GM19372 (cell line): Measurements from ENCODE around the gene MX2.
"Not testable (repeated sequence)": the region's sequence is repeated elsewhere in the genome, so short reads cannot be mapped to it uniquely, and the experiment has no call there.

Source experiments
- ATAC-seq: cut with Tn5 transposase; IDR thresholded peaks from one replicate; pipeline ENCODE4 v1.9.1; 2021; ENCODE audit warnings: mild to moderate bottlenecking, low read depth, moderate library complexity; ENCODE audit not compliant: unreplicated experiment

MX2 gene

GRCh38 chr21:41361786-41362604 is at the start of gene MX2:
Gene MX2, plus strand, starts transcription at chr21:41362027. Its CDS starts 14,880 bp downstream, at chr21:41376907.
- peak; percentile 50 for ATAC-seq

- ATAC-seq = not testable (repeated sequence)
Observed at GRCh38 chr21:41313285-41314164, 48.3 kb upstream of the MX2 start.

- ATAC-seq = no peak
Observed at GRCh38 chr21:41315726-41316125, 46.1 kb upstream of the MX2 start.

- no peak for ATAC-seq
Observed at GRCh38 chr21:41316200-41317062, 45.4 kb upstream of the MX2 start, which contains the start of gene FAM3B. Gene FAM3B, plus strand, starts transcription at chr21:41316801. Its CDS starts 79 bp downstream, at chr21:41316880.

- no peak for ATAC-seq
Observed at GRCh38 chr21:41317063-41317392, 44.8 kb upstream of the MX2 start.

DNA sequence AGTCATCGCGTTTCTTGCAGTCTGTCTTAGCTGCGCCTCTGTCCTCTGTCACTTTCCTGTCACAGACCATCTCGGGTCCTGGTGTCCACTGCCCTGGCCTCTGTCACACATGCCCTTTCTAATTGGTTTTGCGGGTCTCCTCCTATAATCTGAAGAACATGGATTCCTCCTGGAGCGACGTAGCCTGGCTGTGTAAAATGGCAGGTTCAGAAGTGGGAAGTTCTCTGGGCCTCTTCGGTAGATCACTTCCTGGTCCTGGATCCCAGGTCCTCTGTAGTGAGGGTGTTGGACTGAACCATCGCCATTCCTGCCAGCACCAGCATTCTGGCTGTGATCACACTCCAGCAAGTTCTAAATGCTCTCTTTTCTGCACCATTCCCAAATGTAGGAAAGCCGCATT is 44.4 kb upstream of the MX2 start:
- no peak for ATAC-seq

- no peak for ATAC-seq
Observed at GRCh38 chr21:41318218-41318617, 43.6 kb upstream of the MX2 start.

DNA sequence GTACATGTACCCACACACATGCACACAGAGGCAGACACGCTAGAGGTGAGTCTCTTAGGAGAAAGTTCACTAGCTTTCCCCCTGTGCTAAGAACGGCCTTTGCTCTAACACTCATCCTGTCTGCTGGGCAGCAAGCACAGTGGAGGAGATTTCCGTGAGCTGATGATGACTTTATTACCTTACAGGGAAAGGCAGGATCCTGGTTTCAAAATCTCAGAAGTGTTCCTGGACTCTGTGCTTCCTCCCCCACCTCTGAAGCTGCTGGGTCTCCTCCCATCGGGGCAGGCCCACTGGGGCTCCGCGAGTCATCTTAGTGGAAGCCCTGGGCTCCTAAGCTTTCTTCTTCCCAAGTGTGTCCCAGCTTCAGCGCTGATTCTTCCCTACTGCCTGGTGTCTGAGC is 42.6 kb upstream of the MX2 start:
- no peak for ATAC-seq

- no peak for ATAC-seq
Observed at GRCh38 chr21:41321211-41321907, 40.5 kb upstream of the MX2 start.

GRCh38 chr21:41321908-41322495 is 39.8 kb upstream of the MX2 start:
- no peak for ATAC-seq

DNA sequence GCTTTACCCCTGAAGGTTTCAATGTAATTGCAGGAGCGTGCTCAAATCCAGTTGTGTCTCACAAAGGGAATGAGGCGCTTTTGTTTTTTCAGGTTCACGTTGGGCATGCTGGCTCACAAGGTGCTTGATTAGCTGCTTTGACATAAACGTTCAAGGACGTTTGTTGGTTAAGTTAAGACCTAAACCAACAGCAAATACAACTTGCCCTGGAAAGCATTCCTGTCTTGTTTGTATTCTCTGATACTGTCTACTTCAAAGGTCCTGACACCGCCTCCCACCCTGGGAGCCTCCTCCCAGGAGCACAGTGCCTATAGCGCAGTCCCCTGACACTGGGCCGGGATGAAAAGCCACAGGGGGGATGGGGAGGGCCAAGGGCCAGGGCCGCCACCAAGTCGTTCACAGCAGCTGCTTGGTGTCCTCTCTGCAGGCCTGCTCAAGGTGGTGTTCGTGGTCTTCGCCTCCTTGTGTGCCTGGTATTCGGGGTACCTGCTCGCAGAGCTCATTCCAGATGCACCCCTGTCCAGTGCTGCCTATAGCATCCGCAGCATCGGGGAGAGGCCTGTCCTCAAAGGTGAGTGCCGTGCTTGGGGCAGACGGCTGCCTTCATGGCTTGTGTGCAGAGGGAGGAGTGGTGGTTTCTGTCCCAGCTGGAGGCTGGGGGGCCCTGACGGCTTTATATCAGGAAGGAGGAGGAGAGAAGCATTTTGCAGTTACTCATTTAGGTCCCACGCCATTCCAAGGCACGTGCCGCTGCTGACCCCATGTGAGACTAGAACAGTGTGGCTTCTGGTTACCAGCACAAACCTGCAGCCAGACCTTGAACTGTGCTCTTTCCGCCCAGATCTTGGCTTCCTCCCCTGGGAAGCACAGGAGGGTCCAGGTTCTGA is 39.1 kb upstream of the MX2 start:
- no peak for ATAC-seq

DNA sequence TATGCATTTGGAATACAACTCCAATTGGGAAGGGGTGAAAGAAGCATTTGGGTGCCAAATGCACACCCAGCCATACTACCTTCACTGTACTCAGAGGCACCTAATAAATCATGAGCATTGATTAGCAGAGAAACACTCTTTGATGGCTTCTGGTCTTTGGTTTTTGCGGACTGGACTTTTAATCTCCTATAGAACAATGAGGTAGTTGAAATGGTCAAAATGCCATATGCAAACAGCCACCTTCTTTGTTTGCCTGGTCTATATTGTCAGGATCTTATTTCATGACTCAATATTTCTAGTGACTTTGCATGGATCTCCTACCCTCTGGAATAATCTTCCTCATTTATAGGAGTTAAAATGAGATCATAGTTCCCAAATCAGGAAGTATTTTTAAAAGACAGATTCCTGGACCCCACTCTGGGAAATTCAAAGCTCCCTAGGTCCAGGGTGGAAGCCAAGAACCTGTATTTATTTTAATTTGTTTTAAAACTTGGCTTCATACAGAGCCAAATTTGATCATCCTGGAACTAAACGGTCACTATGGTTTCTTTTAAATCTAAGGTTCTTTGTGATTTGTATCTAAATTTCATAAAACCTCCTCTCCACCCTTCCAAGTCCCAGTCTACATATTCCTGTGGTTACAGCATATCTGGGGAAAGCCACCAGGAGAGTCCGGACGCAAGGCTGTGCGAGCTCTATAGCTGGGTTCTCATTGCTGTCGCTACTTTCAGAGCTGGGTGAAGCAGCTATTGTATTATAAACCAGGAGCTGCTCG is 36.5 kb upstream of the MX2 start:
- ATAC-seq = no peak

- no peak for ATAC-seq
Observed at GRCh38 chr21:41326414-41327080, 35.3 kb upstream of the MX2 start.

DNA sequence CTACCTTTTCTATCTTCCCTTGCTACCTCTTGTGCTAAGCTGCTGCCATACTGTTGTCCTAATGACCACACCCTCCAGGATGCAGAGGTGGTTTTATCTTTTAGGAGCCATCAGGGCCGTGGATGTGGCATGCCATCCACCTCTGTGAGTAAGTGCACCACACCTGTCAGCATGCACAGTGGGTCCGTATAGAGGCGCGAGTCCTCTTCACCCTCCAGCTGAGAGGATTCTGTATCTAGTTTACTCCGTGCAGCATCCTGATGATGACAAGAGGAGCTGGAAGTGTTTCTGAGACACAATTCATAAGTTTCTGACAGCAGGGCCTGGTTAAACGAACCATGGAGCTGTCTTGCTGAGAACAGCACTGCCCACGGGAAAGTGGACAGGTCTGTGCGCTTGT is 34.1 kb upstream of the MX2 start:
- no peak for ATAC-seq

DNA sequence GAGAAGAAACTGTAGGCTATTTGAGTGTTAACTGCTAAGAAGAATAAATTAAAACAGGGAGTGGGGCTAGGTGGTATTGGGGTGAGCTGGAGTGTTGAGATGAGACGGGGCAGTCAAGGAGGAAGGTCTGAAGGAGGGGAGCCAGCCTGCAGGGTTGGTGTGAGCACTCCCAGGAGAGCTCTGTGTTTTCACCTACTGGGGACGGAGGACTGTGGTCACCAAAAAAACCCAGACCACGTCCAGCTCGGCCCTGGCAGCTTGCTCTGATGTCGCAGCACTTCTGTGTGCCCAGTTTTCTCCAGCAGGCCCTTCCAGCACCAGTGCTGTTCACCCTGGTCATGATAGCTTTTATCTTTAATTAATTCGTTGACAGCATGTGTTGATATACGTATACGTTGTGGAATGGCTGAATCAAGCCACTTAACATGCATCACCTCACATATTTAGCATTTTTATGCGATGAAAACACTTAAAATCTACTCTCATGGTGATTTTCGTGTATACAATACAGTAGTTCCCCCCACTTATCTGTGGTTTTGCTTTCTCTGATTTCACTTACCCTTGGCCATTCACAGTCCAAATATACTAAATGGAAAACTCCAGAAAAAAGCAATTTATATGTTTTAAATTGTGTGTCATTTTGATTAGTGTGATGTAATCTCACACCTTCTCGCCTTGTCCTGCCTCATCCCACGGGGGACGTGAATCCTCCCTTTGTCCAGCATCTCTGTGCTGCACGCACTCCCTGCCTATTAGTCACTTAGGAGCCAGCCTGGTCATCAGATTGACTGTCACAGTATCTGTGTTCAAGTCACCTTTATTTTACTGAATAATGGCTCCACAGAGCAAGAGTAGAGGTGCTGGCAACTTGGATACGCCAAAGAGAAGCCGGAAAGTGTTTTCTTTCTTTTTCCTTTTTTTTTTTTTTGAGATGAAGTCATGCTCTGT is 32.9 kb upstream of the MX2 start:
- ATAC-seq = no peak

DNA sequence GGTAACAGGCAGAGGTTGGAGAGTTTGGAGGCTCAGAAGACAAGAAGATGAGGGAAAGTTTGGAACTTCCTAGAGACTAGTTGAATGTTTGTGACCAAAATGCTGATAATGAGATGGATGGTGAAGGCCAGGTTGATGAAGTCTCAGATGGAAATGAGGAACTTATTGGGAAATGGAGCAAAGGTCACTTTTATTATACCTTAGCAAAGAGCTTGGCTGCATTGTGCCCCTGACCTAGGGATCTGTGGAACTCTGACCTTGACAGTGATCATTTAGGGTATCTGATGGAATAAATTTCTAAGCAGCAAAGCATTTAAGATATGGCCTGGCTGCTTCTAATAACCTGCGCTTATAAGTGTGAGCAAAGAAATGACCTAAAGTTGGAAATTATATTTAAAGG is 28.1 kb upstream of the MX2 start:
- ATAC-seq = no peak
